ENCODE data around the gene AGBL1.

AGBL1 gene

GRCh38 chr15:86903642-86904421 is 824.2 kb downstream of the AGBL1 start:
- no peak for DNase-seq

DNA sequence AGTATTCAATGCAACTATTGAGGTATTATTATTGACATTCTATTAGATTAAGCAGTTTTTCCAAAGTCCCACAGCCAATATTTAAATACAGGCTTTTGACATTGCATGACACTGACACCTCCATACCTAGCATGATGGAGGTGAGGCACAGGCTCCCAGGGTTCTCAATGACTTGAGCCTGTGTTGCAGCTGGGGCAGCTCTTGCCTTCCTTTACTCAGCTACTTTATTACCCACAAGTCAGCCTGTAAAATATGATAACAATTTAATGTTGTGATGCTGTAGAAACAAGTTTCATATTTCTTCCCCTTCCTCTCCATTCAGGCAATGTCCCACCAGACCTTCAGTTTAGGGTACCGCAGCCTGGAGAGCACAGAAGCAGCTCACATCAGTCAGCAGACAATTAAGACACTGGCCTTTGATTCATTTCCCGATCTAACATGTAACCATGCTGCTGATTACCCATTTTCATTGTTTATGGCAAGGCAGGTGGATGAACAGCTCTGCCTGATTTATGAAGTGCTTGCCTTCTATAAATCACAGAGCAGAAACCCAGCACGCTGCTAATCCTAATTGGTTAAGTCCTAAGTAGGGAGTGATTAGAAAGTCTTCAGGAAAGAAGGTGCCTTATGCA is 826.1 kb downstream of the AGBL1 start:
- DNase-seq = no peak

DNA sequence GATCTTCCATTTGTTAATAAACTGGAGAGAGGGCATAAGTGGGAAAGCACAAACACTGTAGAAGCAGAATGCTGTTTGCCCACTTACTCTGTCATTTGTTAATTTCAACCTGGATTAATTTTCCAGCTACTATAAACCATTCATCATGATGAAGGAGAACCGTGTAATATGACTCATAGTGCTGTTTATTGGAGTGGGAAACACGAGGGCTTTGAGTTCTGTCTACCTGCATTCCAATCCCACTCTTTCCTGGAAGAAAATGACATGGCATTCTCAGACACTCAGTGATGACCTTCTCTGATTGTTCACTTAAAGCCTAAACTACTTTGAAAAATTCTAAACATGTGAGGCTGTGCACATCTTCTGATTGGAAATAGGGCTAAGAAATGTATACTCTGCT is 826.7 kb downstream of the AGBL1 start:
- no peak for DNase-seq

- no peak for DNase-seq
Observed at GRCh38 chr15:86911022-86911421, 831.4 kb downstream of the AGBL1 start.

GRCh38 chr15:86912661-86913060 is 833.0 kb downstream of the AGBL1 start:
- no peak for DNase-seq

DNA sequence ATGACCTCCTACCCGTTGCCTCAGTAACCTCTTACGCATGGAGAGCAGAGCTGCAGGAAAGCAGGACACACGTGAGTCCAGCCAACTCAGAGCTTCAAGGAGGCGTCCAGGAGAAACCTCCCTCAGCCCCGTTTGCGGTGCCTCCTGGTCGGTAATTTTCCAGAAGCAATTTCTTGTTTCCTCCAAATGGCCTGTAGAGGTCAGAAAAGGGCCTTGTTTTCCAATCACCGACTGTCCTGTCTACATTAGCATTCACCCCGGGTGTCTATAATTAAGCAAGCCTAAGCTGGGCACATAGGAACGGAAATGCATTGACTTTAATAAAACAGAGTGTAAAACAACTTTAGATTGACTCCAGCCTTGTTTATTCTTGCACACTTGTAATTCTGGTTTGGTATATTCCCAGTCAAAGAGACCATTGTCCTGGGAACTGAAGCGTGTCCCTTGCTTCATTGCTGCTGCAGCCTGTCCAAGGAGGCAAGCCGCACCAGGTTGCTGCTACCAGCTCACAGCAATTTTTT is 836.2 kb downstream of the AGBL1 start:
- DNase-seq = peak; percentile 79

DNA sequence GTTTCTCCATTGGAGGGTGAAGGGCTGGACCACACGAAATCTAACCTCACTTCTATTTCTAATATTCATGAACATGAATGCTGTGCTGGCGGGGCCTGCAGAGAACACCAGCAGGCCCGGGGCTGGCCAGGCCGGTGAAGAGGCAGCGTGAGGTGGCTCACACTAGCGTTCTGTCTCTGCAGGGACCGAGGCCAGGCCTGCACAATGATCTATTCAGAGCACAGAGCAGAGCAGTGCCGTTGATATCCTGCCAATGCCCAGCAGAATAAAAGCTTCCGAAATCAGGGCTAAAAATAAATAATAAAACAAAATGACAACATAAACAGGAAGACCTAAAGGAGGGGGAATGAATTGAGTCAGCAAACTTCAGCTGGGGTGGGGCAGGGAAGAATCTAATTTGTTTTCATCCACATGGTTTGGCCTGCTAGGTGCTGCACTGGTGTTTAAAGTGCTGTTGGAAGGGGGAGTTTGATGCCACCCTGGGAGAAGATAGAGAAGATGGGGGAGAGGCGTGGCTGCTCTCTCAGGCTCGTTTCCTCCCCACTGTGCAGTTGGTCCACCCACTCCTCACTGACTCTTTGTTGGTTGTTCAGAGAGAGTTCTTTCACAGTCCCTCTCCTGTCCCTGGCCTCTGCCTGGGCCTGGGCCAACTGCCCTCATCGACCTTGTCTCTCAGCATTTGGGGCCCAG is 837.1 kb downstream of the AGBL1 start:
- peak; percentile 22 for DNase-seq

GRCh38 chr15:86917361-86917671 is 837.6 kb downstream of the AGBL1 start:
- DNase-seq = peak; percentile 18

GRCh38 chr15:86919581-86919980 is 839.9 kb downstream of the AGBL1 start:
- no peak for DNase-seq

GRCh38 chr15:86929461-86929860 is 849.8 kb downstream of the AGBL1 start:
- no peak for DNase-seq

DNA sequence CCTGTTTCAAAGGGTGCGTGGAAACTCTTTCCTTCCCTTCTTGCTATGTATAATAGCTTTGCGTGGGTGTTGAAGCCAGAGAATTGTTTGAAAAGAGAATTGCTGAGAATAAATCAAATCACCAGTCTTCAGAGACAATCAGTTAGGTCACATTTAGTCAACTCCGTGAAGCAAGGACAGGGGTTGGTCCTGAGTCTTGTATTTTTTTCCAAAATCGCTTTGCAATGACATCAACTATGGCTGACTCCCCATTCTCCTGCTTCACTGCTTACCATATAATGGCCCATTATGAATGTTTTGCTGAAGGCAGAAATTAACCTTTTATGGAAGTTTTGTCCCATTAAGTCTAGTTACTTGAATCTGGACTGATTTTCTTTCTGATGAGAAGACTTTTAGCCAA is 852.8 kb downstream of the AGBL1 start:
- no peak for DNase-seq

DNA sequence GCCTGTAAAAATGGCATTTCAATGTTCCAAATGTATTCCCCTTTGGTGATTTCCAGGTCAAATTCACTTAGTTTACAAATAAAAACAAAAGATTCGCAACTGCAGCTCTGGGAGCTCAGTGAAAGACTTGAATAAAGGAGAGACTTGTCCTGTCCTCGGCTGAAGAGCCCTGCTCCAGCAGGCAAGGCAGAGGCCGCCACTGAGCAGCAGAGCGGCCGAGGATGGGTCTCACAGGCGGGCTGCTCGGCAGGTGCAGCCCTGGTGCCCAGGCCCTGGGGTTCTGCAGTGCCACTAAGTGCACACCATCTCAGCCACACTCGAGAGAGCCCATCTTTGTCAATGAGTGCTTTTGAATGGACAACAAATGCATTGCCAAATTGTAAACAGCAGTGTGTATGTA is 856.2 kb downstream of the AGBL1 start:
- DNase-seq = no peak

- DNase-seq = no peak
Observed at GRCh38 chr15:86942285-86942684, 862.6 kb downstream of the AGBL1 start.

DNA sequence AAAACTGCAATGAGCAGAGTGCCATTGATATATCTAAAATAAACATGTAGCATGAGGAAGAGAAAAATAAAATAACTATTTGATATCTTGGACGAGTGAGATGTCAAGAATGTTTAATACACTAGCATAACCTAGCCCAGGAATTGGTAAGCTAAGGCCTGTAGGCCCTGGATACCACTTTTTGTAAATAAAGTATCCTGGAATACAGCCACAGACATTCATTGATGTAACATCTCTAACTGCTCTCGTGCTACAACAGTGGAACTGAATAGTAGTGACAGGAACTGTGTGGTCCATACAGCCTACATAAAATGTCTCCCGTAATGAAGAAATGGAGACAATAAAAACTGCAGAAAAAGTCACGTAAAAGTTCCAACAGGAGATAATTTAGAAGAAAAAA is 869.0 kb downstream of the AGBL1 start:
- no peak for DNase-seq

- DNase-seq = no peak
Observed at GRCh38 chr15:86959254-86959653, 879.6 kb downstream of the AGBL1 start.

DNA sequence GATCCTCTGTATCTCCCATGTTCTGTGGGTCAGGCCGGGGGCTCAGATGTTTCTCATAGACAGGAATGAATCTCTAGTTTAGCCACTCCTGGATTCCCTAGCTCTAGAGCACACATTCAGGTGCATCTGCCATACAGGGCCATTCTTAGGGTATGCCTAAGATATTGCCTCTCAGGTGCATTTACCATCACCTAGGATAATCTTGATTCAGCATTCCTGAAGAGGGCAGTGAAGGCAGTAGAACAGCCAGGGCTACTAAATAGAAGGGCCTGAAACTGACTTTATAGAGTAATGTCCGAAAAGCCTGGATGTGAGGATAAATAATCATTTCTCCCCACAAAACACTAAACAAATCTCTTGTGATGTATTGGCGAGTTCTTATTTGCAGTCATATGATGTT is 882.0 kb downstream of the AGBL1 start:
- no peak for DNase-seq

- DNase-seq = no peak
Observed at GRCh38 chr15:86964271-86964670, 884.6 kb downstream of the AGBL1 start.

DNA sequence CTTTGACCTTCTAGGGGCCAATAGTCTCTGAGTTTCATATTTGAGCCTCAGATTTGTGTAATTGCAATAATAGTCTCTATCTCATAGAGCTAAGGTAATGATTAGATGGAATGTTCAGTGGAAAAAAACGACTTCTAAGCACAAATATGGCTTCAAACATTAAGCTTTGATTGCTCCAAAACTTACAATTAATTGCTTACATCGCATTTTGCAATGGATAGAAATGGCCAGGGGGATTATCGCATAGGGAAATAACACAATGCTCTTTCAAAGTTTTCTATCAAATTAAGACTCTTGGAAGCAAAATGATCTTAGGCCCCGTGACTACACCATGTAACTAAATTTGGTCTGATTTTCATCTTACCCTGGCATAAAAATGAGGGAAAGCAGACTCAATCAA is 888.6 kb downstream of the AGBL1 start:
- DNase-seq = no peak

GRCh38 chr15:86969364-86969763 is 889.7 kb downstream of the AGBL1 start:
- no peak for DNase-seq

DNA sequence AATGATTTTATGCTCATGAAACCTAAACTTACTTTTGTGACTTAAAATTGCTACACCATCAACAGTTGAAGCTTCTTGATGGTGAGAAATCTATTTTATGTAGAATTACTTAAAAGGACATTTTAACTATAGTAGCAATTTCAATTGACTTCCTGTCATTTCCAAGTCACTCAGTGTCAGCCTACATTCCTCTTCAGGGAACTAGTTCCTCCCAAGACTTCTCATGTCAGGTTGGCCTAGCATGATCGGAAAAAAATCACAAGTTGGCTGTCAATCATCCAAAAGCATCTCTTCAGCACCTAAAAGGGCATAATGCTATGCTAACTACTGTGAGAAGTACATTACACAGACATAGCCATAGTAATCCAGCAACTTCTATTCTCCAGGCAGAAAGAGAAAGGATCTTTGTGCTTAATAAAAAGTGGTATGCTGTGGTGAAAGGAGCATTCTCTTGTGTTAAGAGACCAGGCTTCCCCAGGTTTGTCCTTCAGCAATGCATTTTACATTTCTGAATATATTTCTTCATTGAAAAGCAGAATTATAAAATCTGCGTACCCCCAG is 893.7 kb downstream of the AGBL1 start:
- DNase-seq = no peak

DNA sequence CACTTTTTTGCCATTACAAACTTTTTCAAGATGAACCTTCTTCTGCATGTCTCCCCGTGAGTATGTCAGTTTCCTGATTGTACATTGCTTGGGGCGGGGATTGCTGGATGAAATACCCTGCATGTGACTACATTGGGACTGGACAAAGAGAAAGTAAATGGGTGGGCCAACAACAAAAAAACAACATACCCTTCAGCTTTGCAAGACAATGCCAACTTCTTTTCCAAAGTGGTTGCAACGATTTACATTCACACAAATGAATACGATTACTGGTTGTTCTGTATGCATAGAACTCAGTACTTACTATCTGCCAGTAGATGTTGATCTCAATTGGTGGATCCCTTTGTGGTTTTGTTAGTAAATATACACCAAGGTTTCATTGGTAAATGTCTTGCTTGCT is 908.4 kb downstream of the AGBL1 start:
- DNase-seq = no peak

GRCh38 chr15:87021751-87022150 is 942.1 kb downstream of the AGBL1 start:
- DNase-seq = no peak

DNA sequence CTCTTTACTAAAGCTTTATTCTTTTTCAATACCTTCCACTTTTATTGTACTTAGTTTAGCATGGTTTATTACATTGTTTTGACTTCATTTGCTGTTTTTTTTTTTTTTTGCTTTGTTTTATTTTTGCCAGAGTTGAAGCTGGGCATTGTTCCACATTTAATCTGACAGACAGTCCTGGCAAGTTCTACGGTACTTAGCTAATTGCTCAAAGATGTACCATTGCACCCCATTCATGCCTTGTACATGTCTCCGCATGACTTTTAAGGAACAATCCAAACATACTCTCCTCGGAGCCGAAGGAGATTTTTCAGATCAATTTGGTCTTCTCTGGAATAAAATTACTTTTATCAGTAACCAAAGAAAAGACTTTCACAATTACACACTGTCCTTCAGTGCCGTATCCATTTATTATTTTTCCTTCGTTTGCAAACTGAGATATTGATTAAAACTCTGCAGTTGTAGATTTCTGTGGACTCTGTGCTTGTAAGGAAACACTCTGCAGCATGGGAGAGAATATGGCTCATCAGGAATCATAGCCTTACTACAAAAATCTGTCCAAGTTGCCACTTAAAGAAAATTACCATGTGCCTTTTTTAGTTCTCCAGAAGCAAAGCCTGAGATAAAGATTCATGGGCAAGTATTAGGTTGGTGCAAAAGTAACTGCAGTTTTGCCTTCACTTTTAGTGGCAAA is 952.0 kb downstream of the AGBL1 start:
- no peak for DNase-seq
